Stimulated activated CD4-positive, alpha-beta T cell treated with anti-CD3 and anti-CD28 coated beads, Interleukin-15, amount 100 ng/mL, for 24 hours (primary cell): ENCODE data around the gene SGSH.

Experiments
- DNase-seq: peaks from one replicate; pipeline ENCODE4 v3.0.0-alpha.2; 2020

The SGSH gene

GRCh38 chr17:80220054-80220735 lies at the start of gene SGSH, which contains the start of gene SLC26A11:
TSS of gene SGSH (minus strand) at chr17:80220333. CDS start at chr17:80220313, 20 bp downstream.
TSS of gene SLC26A11 (plus strand) at chr17:80220427. CDS start at chr17:80221561, 1,134 bp downstream.
- peak; percentile 87 for DNase-seq

- no peak for DNase-seq
These were observed 49.3 kb upstream of the SGSH start for GRCh38 chr17:80269405-80269807.

- DNase-seq, result no peak
These were observed 48.3 kb upstream of the SGSH start for GRCh38 chr17:80268427-80268826.

GRCh38 chr17:80267391-80267790 lies 47.3 kb upstream of the SGSH start:
- no peak for DNase-seq

GRCh38 chr17:80265205-80266068 lies 45.3 kb upstream of the SGSH start:
- peak; percentile 81 for DNase-seq

- DNase-seq, result peak; percentile 73
These were observed 44.3 kb upstream of the SGSH start for GRCh38 chr17:80264205-80265075.

- peak; percentile 94 for DNase-seq
These were observed 43.4 kb upstream of the SGSH start for GRCh38 chr17:80263253-80264204.

- DNase-seq, result no peak
These were observed 42.7 kb upstream of the SGSH start for GRCh38 chr17:80262775-80263244.

GRCh38 chr17:80262291-80262690 lies 42.2 kb upstream of the SGSH start:
- DNase-seq, result no peak

- DNase-seq, result no peak
These were observed 41.8 kb upstream of the SGSH start for GRCh38 chr17:80261895-80262279.

- DNase-seq, result peak; percentile 68
These were observed 41.2 kb upstream of the SGSH start for GRCh38 chr17:80261159-80261894.

- peak; percentile 57 for DNase-seq
These were observed 40.6 kb upstream of the SGSH start, which contains the start of gene RNF213 for GRCh38 chr17:80260791-80261158. TSS of gene RNF213 (plus strand) at chr17:80260852. CDS start at chr17:80263682, 2,830 bp downstream.

- peak; percentile 83 for DNase-seq
These were observed 40.0 kb upstream of the SGSH start for GRCh38 chr17:80260069-80260535.

GRCh38 chr17:80259457-80260068 lies 39.4 kb upstream of the SGSH start:
- peak; percentile 43 for DNase-seq

- peak; percentile 45 for DNase-seq
These were observed 38.2 kb upstream of the SGSH start for GRCh38 chr17:80258296-80258695.

GRCh38 chr17:80257716-80258213 lies 37.6 kb upstream of the SGSH start:
- DNase-seq, result no peak

- DNase-seq, result no peak
These were observed 35.9 kb upstream of the SGSH start for GRCh38 chr17:80256034-80256350.

- peak; percentile 77 for DNase-seq
These were observed 34.5 kb upstream of the SGSH start for GRCh38 chr17:80254396-80255251.
